HL-60 (cell line): ENCODE measurements around the gene TRIM29.

Source experiments
- CTCF ChIP-seq: IDR thresholded peaks from one replicate; pipeline ENCODE4 v1.5.1; 2011; ENCODE audit warnings: low read length, control low read depth, inconsistent platforms; ENCODE audit not compliant: insufficient read depth
- GABPA ChIP-seq: IDR thresholded peaks from 2 replicates; pipeline ENCODE4 v1.6.1; 2012; ENCODE audit warnings: low read depth
- POLR2AphosphoS5 ChIP-seq: IDR thresholded peaks from 2 replicates; pipeline ENCODE4 v1.6.1; 2012; ENCODE audit warnings: low read depth
- REST ChIP-seq: IDR thresholded peaks from 2 replicates; pipeline ENCODE4 v1.6.1; 2012; ENCODE audit warnings: low read depth; ENCODE audit not compliant: insufficient replicate concordance
- SPI1 ChIP-seq: IDR thresholded peaks from 2 replicates; pipeline ENCODE4 v1.6.1; 2012; ENCODE audit warnings: low read depth, mild to moderate bottlenecking, borderline replicate concordance

GRCh38 chr11:120115272-120116000, 22.5 kb downstream of the TRIM29 start:
- TF ChIP-seq REST (no peak), CTCF (no peak), POLR2AphosphoS5 (no peak), GABPA (no peak), SPI1 (no peak)
